Liver (tissue), 9 donors: ENCODE measurements around the gene CHMP5. TPM values are rescaled to one million over a fixed set of nuclear protein-coding genes. Genes with fewer than 3 reads are reported as not detected.

Experiments
- DNase-seq: peaks from one replicate; pipeline ENCODE4 v3.0.0-alpha.2; 2017; ENCODE audit warnings: low spot score
- H3K27ac ChIP-seq, 2 donors: one replicate each; pipeline ENCODE4 v1.7.0; 2013; ENCODE audit warnings: inconsistent platforms in 2 of 2, low read length in 2 of 2, control low read depth in 1 of 2, low read depth in 1 of 2, mild to moderate bottlenecking in 1 of 2
- H3K27me3 ChIP-seq, 4 donors: one replicate each; pipeline versions ENCODE4 v1.6.1 to v1.7.0; 2013; ENCODE audit warnings: low read length in 3 of 4, inconsistent platforms in 1 of 4, mild to moderate bottlenecking in 1 of 4, moderate library complexity in 1 of 4; ENCODE audit not compliant: control insufficient read depth in 4 of 4, insufficient read depth in 4 of 4
- H3K36me3 ChIP-seq, 4 donors: one replicate each; pipeline versions ENCODE4 v1.6.1 to v1.7.0; 2013; ENCODE audit warnings: low read length in 3 of 4, mild to moderate bottlenecking in 3 of 4, low read depth in 1 of 4, moderate library complexity in 1 of 4; ENCODE audit not compliant: control insufficient read depth in 4 of 4, insufficient read depth in 3 of 4
- H3K4me1 ChIP-seq, 4 donors: one replicate each; pipeline versions ENCODE4 v1.6.1 to v1.7.0; 2013; ENCODE audit warnings: low read length in 3 of 4, mild to moderate bottlenecking in 3 of 4, moderate library complexity in 1 of 4; ENCODE audit not compliant: control insufficient read depth in 4 of 4, insufficient read depth in 4 of 4
- H3K4me3 ChIP-seq, 3 donors: one replicate each; pipeline versions ENCODE4 v1.6.1 to v1.7.0; 2013; ENCODE audit warnings: low read length in 3 of 3, control low read depth in 1 of 3, low read depth in 1 of 3, mild to moderate bottlenecking in 1 of 3
- H3K9ac ChIP-seq, 2 donors: one replicate each; pipeline ENCODE4 v1.7.0; 2013; ENCODE audit warnings: low read length in 2 of 2, mild to moderate bottlenecking in 2 of 2, moderate library complexity in 2 of 2, control low read depth in 1 of 2, low read depth in 1 of 2
- H3K9me3 ChIP-seq, 4 donors: one replicate each; pipeline versions ENCODE4 v1.6.1 to v1.7.0; 2013; ENCODE audit warnings: low read length in 3 of 4; ENCODE audit not compliant: control insufficient read depth in 4 of 4
- ATF3 ChIP-seq: IDR thresholded peaks from 2 replicates; pipeline ENCODE4 v1.6.1; 2016; ENCODE audit warnings: antibody characterized with exemption
- EGR1 ChIP-seq, 2 donors: IDR thresholded peaks; 2 replicates each; pipeline ENCODE4 v1.6.1; 2016 to 2018; ENCODE audit warnings: antibody characterized with exemption in 2 of 2, low read depth in 2 of 2
- FOXA1 ChIP-seq: IDR thresholded peaks from 2 replicates; pipeline ENCODE4 v1.6.1; 2016; ENCODE audit warnings: antibody characterized with exemption
- FOXA2 ChIP-seq: IDR thresholded peaks from 2 replicates; pipeline ENCODE4 v1.6.1; 2016; ENCODE audit warnings: antibody characterized with exemption
- GABPA ChIP-seq, 2 donors: IDR thresholded peaks in 1 of 2; conservative IDR thresholded peaks in 1 of 2; 2 replicates each; pipeline ENCODE4 v1.6.1; 2016; ENCODE audit warnings: antibody characterized with exemption in 2 of 2, mild to moderate bottlenecking in 1 of 2, moderate library complexity in 1 of 2
- HNF4A ChIP-seq, 2 donors: conservative IDR thresholded peaks; 2 replicates each; pipeline ENCODE4 v1.6.1; 2016; ENCODE audit warnings: antibody characterized with exemption in 2 of 2, mild to moderate bottlenecking in 2 of 2
- HNF4G ChIP-seq: IDR thresholded peaks from 2 replicates; pipeline ENCODE4 v1.6.1; 2016; ENCODE audit warnings: antibody characterized with exemption
- JUND ChIP-seq, 2 donors: IDR thresholded peaks; 2 replicates each; pipeline ENCODE4 v1.6.1; 2016; ENCODE audit warnings: antibody characterized with exemption in 2 of 2
- MAX ChIP-seq: IDR thresholded peaks from 2 replicates; pipeline ENCODE4 v1.6.1; 2016; ENCODE audit warnings: antibody characterized with exemption
- NR2F2 ChIP-seq: IDR thresholded peaks from 2 replicates; pipeline ENCODE4 v1.6.1; 2016; ENCODE audit warnings: antibody characterized with exemption
- RAD21 ChIP-seq, 2 donors: IDR thresholded peaks; 2 replicates each; pipeline ENCODE4 v1.6.1; 2016; ENCODE audit warnings: antibody characterized with exemption in 2 of 2, mild to moderate bottlenecking in 2 of 2
- RXRA ChIP-seq, 2 donors: IDR thresholded peaks; 2 replicates each; pipeline ENCODE4 v1.6.1; 2017 to 2018; ENCODE audit warnings: antibody characterized with exemption in 2 of 2, mild to moderate bottlenecking in 1 of 2
- SP1 ChIP-seq: IDR thresholded peaks from 2 replicates; pipeline ENCODE4 v1.6.1; 2018; ENCODE audit warnings: antibody characterized with exemption, mild to moderate bottlenecking
- TAF1 ChIP-seq: conservative IDR thresholded peaks from 2 replicates; pipeline ENCODE4 v1.6.1; 2016; ENCODE audit warnings: antibody characterized with exemption, mild to moderate bottlenecking
- YY1 ChIP-seq: IDR thresholded peaks from 2 replicates; pipeline ENCODE4 v1.6.1; 2016; ENCODE audit warnings: antibody characterized with exemption, mild to moderate bottlenecking
- WGBS: extraction: QIAGEN DNeasy Blood & Tissue Kit; methylation state at CpG from one replicate; pipeline ENCODE4 v1.1.7; 2013; 5-methylcytosine and 5-hydroxymethylcytosine counted together
- polyA plus RNA-seq, 2 donors: library from polyadenylated mRNA; stranded (reverse) in 1 of 2; unstranded in 1 of 2; fragments of 200-250 nt in 1 of 2; fragments of >200 nt in 1 of 2; fragmentation: Nextera tagmentation in 1 of 2; extraction: Ambion mirVana in 1 of 2; gene quantifications; one replicate each; pipeline versions ENCODE4 v1.2.1 to v1.2.3, GENCODE V29; 2013 to 2015
- total RNA-seq, 2 donors: library from RNA; depleted of rRNA; stranded (reverse); fragments of >200 nt; gene quantifications; one replicate each; pipeline ENCODE4 v1.2.3, GENCODE V29; 2014
- TF ChIP-seq, protein P1 (sequence below): IDR thresholded peaks from 2 replicates; pipeline ENCODE4 v1.6.1; 2016; ENCODE audit warnings: antibody characterized with exemption, mild to moderate bottlenecking
- TF ChIP-seq, protein P2 (sequence below): fragments of 150-350 bp; IDR thresholded peaks from 2 replicates; pipeline ENCODE4 v1.5.1; 2017; ENCODE audit warnings: improper control_type of control experiment, low read depth, low read length; ENCODE audit not compliant: missing input control
- TF ChIP-seq, protein P3 (sequence below): IDR thresholded peaks from 2 replicates; pipeline ENCODE4 v1.6.1; 2016; ENCODE audit warnings: antibody characterized with exemption
- donor health status: healthy.
- donor health status: healthy.
- donor health status: healthy.
- donor health status: healthy.
- donor health status: healthy.

The CHMP5 gene
- total and polyA plus RNA-seq, 4 donors = 23.2 to 34.8 (median 27.8) TPM

DNA sequence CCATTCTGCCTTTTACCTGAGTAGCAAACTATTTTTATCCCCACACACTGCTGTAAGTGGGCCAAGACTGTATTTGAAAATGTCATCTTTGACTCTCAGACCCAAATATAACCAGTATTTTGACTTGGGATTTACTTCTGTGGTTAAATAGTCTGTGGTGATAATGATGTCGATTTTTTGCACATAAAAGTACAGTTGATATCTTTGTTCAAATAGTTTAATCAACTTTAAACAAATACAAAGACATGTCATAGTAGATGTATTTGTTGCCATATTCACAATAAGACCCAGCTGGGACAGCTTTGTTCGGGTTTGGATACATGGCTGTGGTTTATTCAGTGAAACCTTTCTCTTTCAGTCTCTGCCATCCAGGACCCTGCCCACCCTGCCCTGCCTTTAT is 45.9 kb downstream of the CHMP5 start:
- no peak for DNase-seq
- TF ChIP-seq NR2F2 (no peak), YY1 (no peak), GABPA (IDR thresholded peaks at IDR 0.05 in 1 of 2, conservative IDR thresholded peaks at IDR 0.05 in 1 of 2) (no peak), RXRA (IDR thresholded peaks at IDR 0.05) (no peak), HNF4G (no peak)
- Histone ChIP-seq H3K36me3 (peaks cover 34 to 89% (median 75%) of the 10 kb centered on the region in 4 donors), H3K9ac (no peak overlapping the region), H3K27ac (no peak overlapping the region), H3K4me1 (no peaks in the 10 kb centered on the region), H3K27me3 (no peaks in the 10 kb centered on the region), H3K4me3 (no peak overlapping the region), H3K9me3 (no peaks in the 10 kb centered on the region)
- WGBS = 65% methylated on average over 2 of the region's 2 CpGs

DNA sequence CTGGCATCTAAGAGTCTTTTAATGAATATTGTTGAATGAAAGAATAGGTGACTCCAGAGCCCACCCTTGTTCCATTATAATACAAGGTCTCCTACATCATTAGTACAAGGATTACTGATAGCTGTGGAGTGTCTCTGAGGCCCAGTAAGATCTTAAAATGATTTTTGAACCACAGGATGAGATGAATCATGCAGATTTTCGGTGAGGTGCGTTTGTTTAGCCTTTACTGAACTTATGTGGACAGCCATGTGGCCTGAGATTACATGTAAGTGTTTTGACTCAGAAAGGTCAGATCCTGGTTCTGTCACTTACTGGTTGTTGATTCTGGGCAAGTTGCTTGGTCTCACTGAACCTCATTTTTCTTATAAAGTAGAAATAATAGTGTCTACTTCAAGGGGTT is 47.1 kb downstream of the CHMP5 start:
- no peaks in the 10 kb centered on the region for H3K9me3 ChIP-seq
- TF ChIP-seq NR2F2 = no peak
- TF ChIP-seq TAF1 = no peak
- no peak for TF ChIP-seq MAX
- no peak for TF ChIP-seq JUND (IDR thresholded peaks at IDR 0.05)
- TF ChIP-seq ATF3 = no peak
- TF ChIP-seq HNF4G = no peak
- no peak for TF ChIP-seq YY1
- TF ChIP-seq, protein P1, sequence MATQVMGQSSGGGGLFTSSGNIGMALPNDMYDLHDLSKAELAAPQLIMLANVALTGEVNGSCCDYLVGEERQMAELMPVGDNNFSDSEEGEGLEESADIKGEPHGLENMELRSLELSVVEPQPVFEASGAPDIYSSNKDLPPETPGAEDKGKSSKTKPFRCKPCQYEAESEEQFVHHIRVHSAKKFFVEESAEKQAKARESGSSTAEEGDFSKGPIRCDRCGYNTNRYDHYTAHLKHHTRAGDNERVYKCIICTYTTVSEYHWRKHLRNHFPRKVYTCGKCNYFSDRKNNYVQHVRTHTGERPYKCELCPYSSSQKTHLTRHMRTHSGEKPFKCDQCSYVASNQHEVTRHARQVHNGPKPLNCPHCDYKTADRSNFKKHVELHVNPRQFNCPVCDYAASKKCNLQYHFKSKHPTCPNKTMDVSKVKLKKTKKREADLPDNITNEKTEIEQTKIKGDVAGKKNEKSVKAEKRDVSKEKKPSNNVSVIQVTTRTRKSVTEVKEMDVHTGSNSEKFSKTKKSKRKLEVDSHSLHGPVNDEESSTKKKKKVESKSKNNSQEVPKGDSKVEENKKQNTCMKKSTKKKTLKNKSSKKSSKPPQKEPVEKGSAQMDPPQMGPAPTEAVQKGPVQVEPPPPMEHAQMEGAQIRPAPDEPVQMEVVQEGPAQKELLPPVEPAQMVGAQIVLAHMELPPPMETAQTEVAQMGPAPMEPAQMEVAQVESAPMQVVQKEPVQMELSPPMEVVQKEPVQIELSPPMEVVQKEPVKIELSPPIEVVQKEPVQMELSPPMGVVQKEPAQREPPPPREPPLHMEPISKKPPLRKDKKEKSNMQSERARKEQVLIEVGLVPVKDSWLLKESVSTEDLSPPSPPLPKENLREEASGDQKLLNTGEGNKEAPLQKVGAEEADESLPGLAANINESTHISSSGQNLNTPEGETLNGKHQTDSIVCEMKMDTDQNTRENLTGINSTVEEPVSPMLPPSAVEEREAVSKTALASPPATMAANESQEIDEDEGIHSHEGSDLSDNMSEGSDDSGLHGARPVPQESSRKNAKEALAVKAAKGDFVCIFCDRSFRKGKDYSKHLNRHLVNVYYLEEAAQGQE = no peak
- no peak for TF ChIP-seq GABPA (IDR thresholded peaks at IDR 0.05 in 1 of 2, conservative IDR thresholded peaks at IDR 0.05 in 1 of 2)
- TF ChIP-seq RXRA (IDR thresholded peaks at IDR 0.05) = no peak
- TF ChIP-seq, protein P2, sequence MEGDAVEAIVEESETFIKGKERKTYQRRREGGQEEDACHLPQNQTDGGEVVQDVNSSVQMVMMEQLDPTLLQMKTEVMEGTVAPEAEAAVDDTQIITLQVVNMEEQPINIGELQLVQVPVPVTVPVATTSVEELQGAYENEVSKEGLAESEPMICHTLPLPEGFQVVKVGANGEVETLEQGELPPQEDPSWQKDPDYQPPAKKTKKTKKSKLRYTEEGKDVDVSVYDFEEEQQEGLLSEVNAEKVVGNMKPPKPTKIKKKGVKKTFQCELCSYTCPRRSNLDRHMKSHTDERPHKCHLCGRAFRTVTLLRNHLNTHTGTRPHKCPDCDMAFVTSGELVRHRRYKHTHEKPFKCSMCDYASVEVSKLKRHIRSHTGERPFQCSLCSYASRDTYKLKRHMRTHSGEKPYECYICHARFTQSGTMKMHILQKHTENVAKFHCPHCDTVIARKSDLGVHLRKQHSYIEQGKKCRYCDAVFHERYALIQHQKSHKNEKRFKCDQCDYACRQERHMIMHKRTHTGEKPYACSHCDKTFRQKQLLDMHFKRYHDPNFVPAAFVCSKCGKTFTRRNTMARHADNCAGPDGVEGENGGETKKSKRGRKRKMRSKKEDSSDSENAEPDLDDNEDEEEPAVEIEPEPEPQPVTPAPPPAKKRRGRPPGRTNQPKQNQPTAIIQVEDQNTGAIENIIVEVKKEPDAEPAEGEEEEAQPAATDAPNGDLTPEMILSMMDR = no peak
- no peak for TF ChIP-seq SP1
- TF ChIP-seq EGR1 (IDR thresholded peaks at IDR 0.05; ENCODE audit: low read depth in 2 of 2) = no peak
- no peak for TF ChIP-seq FOXA1
- TF ChIP-seq, protein P3, sequence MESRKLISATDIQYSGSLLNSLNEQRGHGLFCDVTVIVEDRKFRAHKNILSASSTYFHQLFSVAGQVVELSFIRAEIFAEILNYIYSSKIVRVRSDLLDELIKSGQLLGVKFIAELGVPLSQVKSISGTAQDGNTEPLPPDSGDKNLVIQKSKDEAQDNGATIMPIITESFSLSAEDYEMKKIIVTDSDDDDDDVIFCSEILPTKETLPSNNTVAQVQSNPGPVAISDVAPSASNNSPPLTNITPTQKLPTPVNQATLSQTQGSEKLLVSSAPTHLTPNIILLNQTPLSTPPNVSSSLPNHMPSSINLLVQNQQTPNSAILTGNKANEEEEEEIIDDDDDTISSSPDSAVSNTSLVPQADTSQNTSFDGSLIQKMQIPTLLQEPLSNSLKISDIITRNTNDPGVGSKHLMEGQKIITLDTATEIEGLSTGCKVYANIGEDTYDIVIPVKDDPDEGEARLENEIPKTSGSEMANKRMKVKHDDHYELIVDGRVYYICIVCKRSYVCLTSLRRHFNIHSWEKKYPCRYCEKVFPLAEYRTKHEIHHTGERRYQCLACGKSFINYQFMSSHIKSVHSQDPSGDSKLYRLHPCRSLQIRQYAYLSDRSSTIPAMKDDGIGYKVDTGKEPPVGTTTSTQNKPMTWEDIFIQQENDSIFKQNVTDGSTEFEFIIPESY = no peak
- no peak for TF ChIP-seq HNF4A (conservative IDR thresholded peaks at IDR 0.05)
- TF ChIP-seq FOXA2 = no peak
- no peak for TF ChIP-seq RAD21 (IDR thresholded peaks at IDR 0.05)
- WGBS = 84% methylated on average over 2 of the region's 2 CpGs
- no peak for DNase-seq
- no peak overlapping the region for H3K4me3 ChIP-seq
- H3K27me3 ChIP-seq = no peaks in the 10 kb centered on the region
- H3K4me1 ChIP-seq = no peaks in the 10 kb centered on the region
- peaks cover 28 to 90% (median 71%) of the 10 kb centered on the region in 4 donors for H3K36me3 ChIP-seq
- H3K27ac ChIP-seq = no peak overlapping the region
- H3K9ac ChIP-seq = no peak overlapping the region
